HG03558 (cell line): ENCODE results near the gene DAGLA.

Experiments
- ATAC-seq: cut with Tn5 transposase; IDR thresholded peaks from one replicate; pipeline ENCODE4 v1.9.1; 2021; ENCODE audit warnings: moderate number of reproducible peaks; ENCODE audit not compliant: unreplicated experiment; ENCODE audit errors: extremely low read depth

DAGLA gene

GRCh38 chr11:61687420-61687819, 7.2 kb downstream of the DAGLA start:
- no peak for ATAC-seq

- ATAC-seq, result no peak
Measured at GRCh38 chr11:61688365-61689163, 8.4 kb downstream of the DAGLA start.

GRCh38 chr11:61689164-61689496, 8.9 kb downstream of the DAGLA start:
- ATAC-seq, result no peak

- no peak for ATAC-seq
Measured at GRCh38 chr11:61690706-61691379, 10.7 kb downstream of the DAGLA start.

GRCh38 chr11:61691380-61692156, 11.4 kb downstream of the DAGLA start:
- ATAC-seq, result no peak

- no peak for ATAC-seq
Measured at GRCh38 chr11:61693922-61694601, 13.9 kb downstream of the DAGLA start.

- ATAC-seq, result no peak
Measured at GRCh38 chr11:61694602-61694939, 14.4 kb downstream of the DAGLA start.

- ATAC-seq, result no peak
Measured at GRCh38 chr11:61694946-61695706, 14.9 kb downstream of the DAGLA start.

GRCh38 chr11:61695917-61696316, 15.7 kb downstream of the DAGLA start:
- ATAC-seq, result no peak

GRCh38 chr11:61696602-61697001, 16.4 kb downstream of the DAGLA start:
- no peak for ATAC-seq

- no peak for ATAC-seq
Measured at GRCh38 chr11:61697078-61697502, 16.9 kb downstream of the DAGLA start.

GRCh38 chr11:61697764-61698163, 17.6 kb downstream of the DAGLA start:
- no peak for ATAC-seq

GRCh38 chr11:61698173-61698948, 18.2 kb downstream of the DAGLA start:
- ATAC-seq, result no peak

GRCh38 chr11:61699737-61700160, 19.6 kb downstream of the DAGLA start:
- no peak for ATAC-seq

GRCh38 chr11:61700212-61700611, 20.0 kb downstream of the DAGLA start:
- ATAC-seq, result no peak

- no peak for ATAC-seq
Measured at GRCh38 chr11:61700720-61701119, 20.5 kb downstream of the DAGLA start.

- no peak for ATAC-seq
Measured at GRCh38 chr11:61701242-61701886, 21.2 kb downstream of the DAGLA start.

GRCh38 chr11:61702701-61703312, 22.6 kb downstream of the DAGLA start:
- no peak for ATAC-seq
